Panc1 (cell line): ENCODE data around the gene NHS. TPM values are rescaled to one million over a fixed set of nuclear protein-coding genes. Genes with fewer than 3 reads are reported as not detected.

ENCODE experiments used
- ATAC-seq: fragments of 200-7000 bp; cut with Tn5 transposase; 2 replicates; pipeline ENCODE4 v1.9.1; 2020; ENCODE audit warnings: mild to moderate bottlenecking, moderate library complexity
- BruUV-seq: library from RNA; stranded (reverse); fragments of 400-500 nt; replicated peaks from 2 replicates; lab custom pipeline; 2021; lab: Mats Ljungman, UMichigan
- CTCF ChIA-PET: fragments of 300-600 bp; sonication (Branson Sonifier 250); formaldehyde crosslinking; loops from one replicate; lab custom pipeline; 2022; ENCODE audit warnings: antibody characterized with exemption; lab: Charles Lee
- POLR2A ChIA-PET: fragments of 300-600 bp; sonication (Branson Sonifier 250); formaldehyde crosslinking; loops from one replicate; lab custom pipeline; 2022; ENCODE audit warnings: antibody characterized with exemption; lab: Charles Lee
- DNase-seq: peaks from one replicate; pipeline ENCODE4 v3.0.0-alpha.2; 2010; ENCODE audit warnings: low read depth, low spot score
- H3K27ac ChIP-seq: 2 replicates; pipeline ENCODE4 v1.5.1; 2011; ENCODE audit warnings: mild to moderate bottlenecking, low read length, inconsistent platforms
- H3K27me3 ChIP-seq: fragments of 200-500 bp; sonication (Bioruptor generic); 2 replicates; pipeline ENCODE4 v1.6.0; 2014; ENCODE audit warnings: low read length, inconsistent platforms; ENCODE audit not compliant: control insufficient read depth, insufficient read depth
- H3K36me3 ChIP-seq: fragments of 200-500 bp; sonication (Bioruptor generic); 2 replicates; pipeline ENCODE4 v1.5.1; 2014; ENCODE audit warnings: inconsistent platforms, mild to moderate bottlenecking, low read length, moderate library complexity; ENCODE audit not compliant: control insufficient read depth, insufficient read depth
- H3K4me1 ChIP-seq: 2 replicates; pipeline ENCODE4 v1.5.1; 2011; ENCODE audit warnings: inconsistent platforms, mild to moderate bottlenecking, low read length, moderate library complexity; ENCODE audit not compliant: control insufficient read depth, insufficient read depth
- H3K4me3 ChIP-seq, 2 experiments: 2 replicates each; pipeline ENCODE4 v1.5.1; 2011 to 2012; ENCODE audit warnings: low read depth in 2 of 2, low read length in 2 of 2, mild to moderate bottlenecking in 2 of 2, inconsistent platforms in 1 of 2, moderate library complexity in 1 of 2
- H3K9me3 ChIP-seq: fragments of 200-500 bp; sonication (Bioruptor generic); 2 replicates; pipeline ENCODE4 v1.5.1; 2014; ENCODE audit warnings: low read depth, mild to moderate bottlenecking, inconsistent platforms, low read length, moderate library complexity; ENCODE audit not compliant: control insufficient read depth, insufficient read depth
- CTCF ChIP-seq: fragments of 450-650 bp; IDR thresholded peaks from 2 replicates; pipeline ENCODE4 v1.5.1; 2017; ENCODE audit warnings: mild to moderate bottlenecking
- POLR2AphosphoS5 ChIP-seq: IDR thresholded peaks from 2 replicates; pipeline ENCODE4 v1.6.1; 2012; ENCODE audit warnings: mild to moderate bottlenecking, low read depth, low read length, moderate library complexity
- SIN3A ChIP-seq: IDR thresholded peaks from 2 replicates; pipeline ENCODE4 v1.6.1; 2012; ENCODE audit warnings: low read depth, mild to moderate bottlenecking, low read length, moderate library complexity, borderline replicate concordance; ENCODE audit not compliant: insufficient read depth
- TCF7L2 ChIP-seq: IDR thresholded peaks from 2 replicates; pipeline ENCODE4 v1.6.1; 2011; ENCODE audit warnings: mild to moderate bottlenecking, low read depth, low read length, inconsistent platforms
- in situ Hi-C: cut with HindIII; loops from 2 replicates; pipeline ENCODE4 v1.10.0; 2016; ENCODE audit warnings: low sequenced_read_pairs, low pct_unique_long_range_greater_than_20kb
- intact Hi-C: fragments of 100-400 bp; cut with micrococcal nuclease; formaldehyde crosslinking; loops from one replicate; pipeline ENCODE4 v1.10.0; 2022; ENCODE audit not compliant: unreplicated experiment
- total RNA-seq: library from RNA; stranded (reverse); gene quantifications from one replicate; pipeline ENCODE4 v1.2.1, GENCODE V29; 2021; ENCODE audit not compliant: unreplicated experiment
- TF ChIP-seq, protein P1 (sequence below), 2 experiments: IDR thresholded peaks; 2 replicates each; pipeline ENCODE4 v1.6.1; 2011 to 2012; ENCODE audit warnings: low read depth in 2 of 2, control low read depth in 1 of 2, low read length in 1 of 2, mild to moderate bottlenecking in 1 of 2, moderate library complexity in 1 of 2; ENCODE audit not compliant: insufficient read depth in 1 of 2

Gene NHS
- total RNA-seq, 1 experiment from 2014 or later, result 0.80 TPM

DNA sequence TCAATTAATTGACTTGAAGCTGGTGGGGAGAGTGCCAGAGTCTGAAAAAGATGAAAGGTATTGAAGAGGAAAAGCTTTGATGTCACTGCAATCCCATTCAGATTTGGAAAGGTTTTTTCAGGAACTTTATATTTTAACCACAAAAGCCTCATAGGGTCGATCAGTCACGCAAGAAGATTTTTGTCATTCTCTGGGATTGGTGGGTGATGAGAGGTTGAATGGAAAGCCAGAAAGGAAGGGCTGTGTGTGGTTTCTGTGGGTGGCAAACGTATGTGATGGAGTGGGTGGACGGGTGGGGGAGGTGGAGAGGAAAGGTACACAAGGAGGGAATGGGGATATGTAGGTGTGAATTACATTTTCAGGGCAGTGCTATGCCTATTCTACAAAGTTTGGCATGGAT is 188.5 kb downstream of the NHS start:
- Histone ChIP-seq H3K27ac (no peak overlapping the region), H3K4me3 (no peak overlapping the region), H3K4me1 (no peaks in the 10 kb centered on the region), H3K9me3 (no peaks in the 10 kb centered on the region), H3K27me3 (no peaks in the 10 kb centered on the region), H3K36me3 (no peaks in the 10 kb centered on the region)
- no peak for TF ChIP-seq CTCF
- TF ChIP-seq TCF7L2, result no peak
- TF ChIP-seq, protein P1, sequence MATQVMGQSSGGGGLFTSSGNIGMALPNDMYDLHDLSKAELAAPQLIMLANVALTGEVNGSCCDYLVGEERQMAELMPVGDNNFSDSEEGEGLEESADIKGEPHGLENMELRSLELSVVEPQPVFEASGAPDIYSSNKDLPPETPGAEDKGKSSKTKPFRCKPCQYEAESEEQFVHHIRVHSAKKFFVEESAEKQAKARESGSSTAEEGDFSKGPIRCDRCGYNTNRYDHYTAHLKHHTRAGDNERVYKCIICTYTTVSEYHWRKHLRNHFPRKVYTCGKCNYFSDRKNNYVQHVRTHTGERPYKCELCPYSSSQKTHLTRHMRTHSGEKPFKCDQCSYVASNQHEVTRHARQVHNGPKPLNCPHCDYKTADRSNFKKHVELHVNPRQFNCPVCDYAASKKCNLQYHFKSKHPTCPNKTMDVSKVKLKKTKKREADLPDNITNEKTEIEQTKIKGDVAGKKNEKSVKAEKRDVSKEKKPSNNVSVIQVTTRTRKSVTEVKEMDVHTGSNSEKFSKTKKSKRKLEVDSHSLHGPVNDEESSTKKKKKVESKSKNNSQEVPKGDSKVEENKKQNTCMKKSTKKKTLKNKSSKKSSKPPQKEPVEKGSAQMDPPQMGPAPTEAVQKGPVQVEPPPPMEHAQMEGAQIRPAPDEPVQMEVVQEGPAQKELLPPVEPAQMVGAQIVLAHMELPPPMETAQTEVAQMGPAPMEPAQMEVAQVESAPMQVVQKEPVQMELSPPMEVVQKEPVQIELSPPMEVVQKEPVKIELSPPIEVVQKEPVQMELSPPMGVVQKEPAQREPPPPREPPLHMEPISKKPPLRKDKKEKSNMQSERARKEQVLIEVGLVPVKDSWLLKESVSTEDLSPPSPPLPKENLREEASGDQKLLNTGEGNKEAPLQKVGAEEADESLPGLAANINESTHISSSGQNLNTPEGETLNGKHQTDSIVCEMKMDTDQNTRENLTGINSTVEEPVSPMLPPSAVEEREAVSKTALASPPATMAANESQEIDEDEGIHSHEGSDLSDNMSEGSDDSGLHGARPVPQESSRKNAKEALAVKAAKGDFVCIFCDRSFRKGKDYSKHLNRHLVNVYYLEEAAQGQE (IDR thresholded peaks at IDR 0.05; ENCODE audit: insufficient read depth in 1 of 2, low read depth in 2 of 2, low read length in 1 of 2), result no peak
- no peak for TF ChIP-seq POLR2AphosphoS5
- TF ChIP-seq SIN3A, result no peak
- DNase-seq (no peak), ATAC-seq (no peak)
- BruUV-seq, result no TSS peak
- intact Hi-C loops, result no loop called here
- in situ Hi-C loops, result no loop called here
- POLR2A ChIA-PET, result no interaction called here
- CTCF ChIA-PET, result no interaction called here

DNA sequence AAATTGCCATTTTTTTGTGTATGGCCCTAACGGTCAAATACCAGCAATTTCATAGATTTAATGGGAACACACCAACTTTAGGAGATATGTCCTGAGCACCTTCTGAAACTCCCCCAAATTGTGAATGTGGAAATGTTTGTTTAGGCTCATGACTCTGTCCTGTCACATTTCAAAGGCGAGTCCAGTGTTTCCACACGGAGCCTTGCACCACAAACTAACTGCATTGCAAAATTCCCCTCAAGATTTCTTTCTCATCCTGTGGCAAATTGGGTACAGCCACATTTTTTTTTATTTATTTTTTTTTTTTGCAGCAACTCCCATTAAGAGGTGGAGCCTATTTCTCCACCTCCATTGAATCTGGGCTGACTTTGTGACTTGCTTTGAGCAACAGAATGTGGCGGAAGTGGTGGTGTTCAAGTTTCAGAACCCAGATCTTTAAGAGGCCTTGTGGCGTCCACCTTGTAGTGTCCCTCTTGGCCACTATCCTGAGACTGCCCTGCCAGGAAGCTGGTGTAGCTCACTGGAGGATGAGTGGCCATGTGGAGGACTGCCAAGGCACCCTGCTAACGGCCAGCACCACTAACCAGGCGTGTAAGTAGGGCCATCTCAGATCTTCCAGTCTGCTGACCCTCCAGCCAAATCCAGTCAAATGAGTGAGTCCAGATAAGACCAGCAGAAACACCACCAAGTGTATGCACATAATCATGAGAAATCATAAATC is 189.8 kb downstream of the NHS start:
- no peak overlapping the region for H3K27ac ChIP-seq
- H3K27me3 ChIP-seq, result no peaks in the 10 kb centered on the region
- H3K4me3 ChIP-seq, result no peak overlapping the region
- intact Hi-C loops, result no loop called here
- no peak for DNase-seq
- H3K9me3 ChIP-seq, result no peaks in the 10 kb centered on the region
- H3K4me1 ChIP-seq, result no peaks in the 10 kb centered on the region
- in situ Hi-C loops, result no loop called here
- BruUV-seq, result no TSS peak
- no peaks in the 10 kb centered on the region for H3K36me3 ChIP-seq
- no peak for ATAC-seq
- CTCF ChIA-PET, result no interaction called here
- TF ChIP-seq, protein P1 (IDR thresholded peaks at IDR 0.05; ENCODE audit: insufficient read depth in 1 of 2, low read depth in 2 of 2, low read length in 1 of 2), result no peak
- TF ChIP-seq POLR2AphosphoS5, result no peak
- no peak for TF ChIP-seq SIN3A
- TF ChIP-seq CTCF, result no peak
- TF ChIP-seq TCF7L2, result no peak
- POLR2A ChIA-PET, result no interaction called here
